ENCODE measurements around the gene PARD3B. TPM values are rescaled to one million over a fixed set of nuclear protein-coding genes. Genes with fewer than 3 reads are reported as not detected.

Gene PARD3B
- total RNA-seq, 2 experiments from 2014 or later, result 0.16 TPM; not detected in 1

DNA sequence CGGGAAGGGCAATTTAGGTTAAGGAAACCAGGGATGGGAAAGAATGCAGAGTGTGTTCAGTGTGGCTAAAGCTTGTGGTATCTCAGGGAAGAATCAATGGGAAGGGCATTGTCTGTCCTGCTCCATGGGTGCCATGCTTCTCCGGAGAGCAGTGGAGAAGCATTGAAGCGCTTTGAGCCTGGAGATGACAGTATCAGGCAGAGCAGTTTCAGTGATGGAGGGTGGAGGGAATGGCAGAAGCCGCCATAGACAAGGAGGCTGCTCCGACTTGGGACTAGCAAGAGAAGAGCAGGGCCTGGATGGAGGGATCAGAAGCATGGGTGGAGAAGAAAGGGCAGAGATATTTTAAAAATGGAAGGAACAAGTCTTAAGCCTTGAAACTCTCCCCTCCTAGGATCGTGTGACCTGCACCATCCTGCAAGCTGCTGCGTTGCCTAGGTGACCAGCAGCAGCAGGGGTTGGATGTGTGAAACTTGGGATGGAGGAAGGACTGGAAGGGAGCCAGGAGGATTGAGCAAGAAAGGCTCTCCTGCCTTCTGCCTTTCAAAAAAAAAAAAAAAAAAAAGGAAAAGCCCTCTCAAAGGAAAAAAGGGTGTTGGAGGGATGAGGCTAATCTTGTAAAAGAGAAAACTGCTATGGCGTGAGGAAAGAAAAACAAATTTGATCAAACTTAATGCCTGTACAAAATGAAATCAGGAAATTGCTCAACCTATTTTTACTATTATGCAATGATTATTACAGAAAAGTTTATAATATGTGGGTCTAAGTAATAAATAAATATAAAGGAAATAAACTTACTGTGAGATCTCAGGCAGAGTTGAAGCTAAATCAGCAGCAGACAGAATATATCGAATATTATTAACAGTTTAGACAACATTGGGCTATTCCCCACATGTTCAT lies 643.2 kb downstream of the PARD3B start:
- Mint-ChIP-seq H3K27ac (no peak overlapping the region), H3K9me3 (ENCODE audit: low read depth) (no peaks in the 10 kb centered on the region), H3K4me3 (no peak overlapping the region), H3K27me3 (no peaks in the 10 kb centered on the region), H3K36me3 (no peaks in the 10 kb centered on the region), H3K4me1 (no peaks in the 10 kb centered on the region)
- DNase-seq (no peak), ATAC-seq (no peak)
- CTCF ChIA-PET, result no interaction called here

DNA sequence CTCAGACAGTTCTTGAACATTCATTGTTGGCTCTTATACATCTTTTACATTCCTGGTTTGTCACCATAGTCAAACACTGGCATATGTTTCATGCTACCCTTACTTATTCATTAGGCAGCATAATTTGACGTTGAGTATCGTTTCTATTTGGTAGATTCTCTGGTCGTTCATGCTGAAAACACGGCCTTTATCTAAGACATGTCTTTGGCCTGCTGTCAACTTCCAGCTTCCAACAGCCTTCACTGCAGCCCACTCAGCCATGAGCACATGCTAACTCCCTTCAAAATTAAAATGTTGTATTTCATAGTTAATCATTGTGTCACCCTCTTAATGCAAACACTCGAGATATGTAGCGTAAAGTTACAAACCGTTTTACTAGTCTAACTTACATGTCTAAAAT lies 644.0 kb downstream of the PARD3B start:
- no peaks in the 10 kb centered on the region for H3K36me3 Mint-ChIP-seq
- H3K9me3 Mint-ChIP-seq (ENCODE audit: low read depth), result no peaks in the 10 kb centered on the region
- H3K27ac Mint-ChIP-seq, result no peak overlapping the region
- CTCF ChIA-PET, result no interaction called here
- DNase-seq (no peak), ATAC-seq (no peak)
- no peak overlapping the region for H3K4me3 Mint-ChIP-seq
- H3K27me3 Mint-ChIP-seq, result no peaks in the 10 kb centered on the region
- no peaks in the 10 kb centered on the region for H3K4me1 Mint-ChIP-seq

DNA sequence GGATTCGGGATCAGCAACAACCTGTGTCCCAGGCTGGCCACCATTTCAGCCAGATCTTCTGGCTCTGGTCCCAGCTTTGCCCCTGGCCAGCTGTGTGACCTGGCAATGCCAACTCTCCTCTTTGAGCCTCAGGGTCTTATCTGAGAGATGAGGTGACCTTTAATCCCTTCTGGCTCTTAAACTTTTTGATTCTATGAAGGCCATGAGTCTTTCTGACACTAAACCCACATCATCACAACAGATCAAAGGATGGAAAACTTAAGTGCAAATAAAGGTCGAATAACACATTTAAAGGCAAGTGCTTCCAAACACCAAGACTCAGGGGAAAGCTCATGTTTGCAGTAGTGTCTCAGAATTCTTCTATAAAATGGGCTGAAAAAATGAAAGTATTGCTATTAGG lies 645.3 kb downstream of the PARD3B start:
- CTCF ChIA-PET, result no interaction called here
- no peak overlapping the region for H3K27ac Mint-ChIP-seq
- no peak overlapping the region for H3K4me3 Mint-ChIP-seq
- no peaks in the 10 kb centered on the region for H3K36me3 Mint-ChIP-seq
- no peaks in the 10 kb centered on the region for H3K27me3 Mint-ChIP-seq
- H3K9me3 Mint-ChIP-seq (ENCODE audit: low read depth), result no peaks in the 10 kb centered on the region
- DNase-seq (no peak), ATAC-seq (no peak)
- H3K4me1 Mint-ChIP-seq, result no peaks in the 10 kb centered on the region

DNA sequence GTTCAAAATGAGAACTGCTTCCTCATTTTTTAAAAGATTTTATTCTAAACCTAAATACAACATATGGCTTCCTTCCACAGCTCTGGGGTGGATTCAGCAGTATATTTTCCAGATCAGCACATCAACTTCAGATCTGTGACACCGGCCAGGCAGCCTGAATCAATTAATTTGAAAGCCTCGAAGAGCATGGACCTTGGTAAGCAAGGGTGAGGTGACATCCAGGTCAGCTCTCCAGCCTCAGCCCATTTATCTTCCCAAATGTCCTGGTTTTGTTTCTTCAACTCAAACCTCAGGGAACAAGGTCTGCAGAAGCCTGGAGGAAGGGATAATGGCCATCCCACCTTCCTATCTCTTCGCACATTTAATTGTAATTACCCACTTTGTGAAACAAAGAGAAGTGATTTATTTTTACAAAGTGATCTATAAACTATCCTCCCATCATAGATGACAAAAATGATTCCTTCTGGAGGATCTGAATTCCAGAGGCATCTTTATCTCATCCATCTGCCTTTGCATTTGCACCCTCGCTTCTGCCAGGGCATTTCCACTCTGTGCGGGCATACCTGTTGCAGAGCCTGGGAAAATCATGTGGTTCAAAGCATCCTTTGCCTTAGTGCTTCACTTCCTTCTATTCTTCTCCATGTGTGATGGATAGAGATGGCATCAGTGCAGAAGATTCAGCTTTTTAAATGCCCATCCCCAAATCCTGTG lies 648.0 kb downstream of the PARD3B start:
- Mint-ChIP-seq H3K27me3 (no peaks in the 10 kb centered on the region), H3K27ac (no peak overlapping the region), H3K4me3 (no peak overlapping the region), H3K36me3 (no peaks in the 10 kb centered on the region), H3K9me3 (ENCODE audit: low read depth) (no peaks in the 10 kb centered on the region), H3K4me1 (no peaks in the 10 kb centered on the region)
- no peak for ATAC-seq
- CTCF ChIA-PET, result no interaction called here
- DNase-seq, result no peak

DNA sequence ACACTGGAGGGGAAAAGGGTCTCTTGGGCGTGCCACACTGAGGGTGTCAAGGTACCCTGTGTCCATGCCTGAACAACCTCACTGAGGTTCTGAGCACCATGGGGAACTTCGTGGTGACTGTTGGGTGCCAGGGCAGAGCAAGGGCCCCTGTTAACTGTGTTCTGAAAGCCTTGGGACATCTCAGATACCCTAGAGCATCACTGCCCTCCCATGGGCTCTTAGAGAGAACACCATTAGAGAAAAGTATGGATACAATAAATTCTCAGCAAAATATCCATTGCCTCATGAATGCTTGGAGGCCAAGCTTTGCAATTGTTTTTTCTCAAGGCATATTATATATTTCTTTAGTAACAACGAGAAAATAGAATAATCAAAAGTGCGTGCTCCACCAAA lies 648.6 kb downstream of the PARD3B start:
- H3K4me1 Mint-ChIP-seq, result no peaks in the 10 kb centered on the region
- no peaks in the 10 kb centered on the region for H3K36me3 Mint-ChIP-seq
- no peaks in the 10 kb centered on the region for H3K9me3 Mint-ChIP-seq (ENCODE audit: low read depth)
- no peaks in the 10 kb centered on the region for H3K27me3 Mint-ChIP-seq
- CTCF ChIA-PET, result no interaction called here
- no peak for ATAC-seq
- H3K27ac Mint-ChIP-seq, result no peak overlapping the region
- no peak for DNase-seq
- no peak overlapping the region for H3K4me3 Mint-ChIP-seq

DNA sequence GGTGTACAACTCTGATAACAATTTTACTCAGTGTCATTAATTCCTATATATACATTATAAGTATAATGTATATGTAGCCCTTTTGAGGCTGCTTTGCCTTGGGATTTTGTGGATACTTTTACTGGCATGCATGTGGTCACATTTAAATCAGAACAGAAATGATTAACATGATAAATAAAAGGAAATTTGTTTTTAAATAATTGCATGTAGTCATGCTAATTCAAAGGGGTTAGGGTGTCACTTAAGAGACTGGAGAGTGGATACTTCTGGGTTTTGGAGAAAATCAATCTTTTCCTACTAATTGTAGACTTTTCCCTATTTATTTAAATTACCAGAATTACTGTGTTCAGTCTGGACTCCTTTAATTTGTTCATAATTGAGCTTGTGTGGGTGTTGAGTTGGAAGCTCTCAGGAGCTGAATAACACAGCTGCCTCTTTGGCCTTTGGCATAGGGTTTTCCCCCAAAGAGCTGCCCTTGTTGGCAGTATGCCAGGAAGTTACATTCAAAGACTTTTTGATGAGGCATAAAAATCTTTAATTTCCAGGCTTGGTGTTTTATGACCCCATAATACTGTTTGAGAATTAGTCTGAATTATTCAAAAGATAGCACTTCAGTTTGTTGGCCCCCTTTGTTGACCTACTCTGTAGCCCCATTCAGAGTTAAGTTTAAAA lies 652.3 kb downstream of the PARD3B start:
- Mint-ChIP-seq H3K9me3 (ENCODE audit: low read depth) (no peaks in the 10 kb centered on the region), H3K4me1 (no peaks in the 10 kb centered on the region), H3K27ac (no peak overlapping the region), H3K27me3 (no peaks in the 10 kb centered on the region), H3K4me3 (no peak overlapping the region), H3K36me3 (no peaks in the 10 kb centered on the region)
- CTCF ChIA-PET, result no interaction called here
- DNase-seq (no peak), ATAC-seq (no peak)

DNA sequence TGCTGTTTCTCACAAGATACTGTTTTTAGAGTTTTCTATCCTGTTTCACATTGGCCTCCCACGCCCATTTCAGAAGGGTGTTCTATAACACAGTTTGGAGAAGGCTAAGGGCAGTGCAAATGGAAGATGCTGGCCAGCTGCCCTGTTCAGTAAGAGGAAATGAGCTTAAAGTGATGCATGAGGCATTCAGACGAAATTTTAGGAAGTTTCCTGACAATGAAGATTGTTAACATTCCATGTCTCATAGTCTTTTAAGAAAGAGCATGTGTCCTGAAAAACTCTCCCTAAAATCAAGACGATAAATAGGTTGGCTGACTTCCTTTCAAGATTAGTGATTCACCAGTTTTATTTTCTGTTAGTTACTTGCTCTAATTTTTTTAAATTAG lies 652.9 kb downstream of the PARD3B start:
- CTCF ChIA-PET, result no interaction called here

DNA sequence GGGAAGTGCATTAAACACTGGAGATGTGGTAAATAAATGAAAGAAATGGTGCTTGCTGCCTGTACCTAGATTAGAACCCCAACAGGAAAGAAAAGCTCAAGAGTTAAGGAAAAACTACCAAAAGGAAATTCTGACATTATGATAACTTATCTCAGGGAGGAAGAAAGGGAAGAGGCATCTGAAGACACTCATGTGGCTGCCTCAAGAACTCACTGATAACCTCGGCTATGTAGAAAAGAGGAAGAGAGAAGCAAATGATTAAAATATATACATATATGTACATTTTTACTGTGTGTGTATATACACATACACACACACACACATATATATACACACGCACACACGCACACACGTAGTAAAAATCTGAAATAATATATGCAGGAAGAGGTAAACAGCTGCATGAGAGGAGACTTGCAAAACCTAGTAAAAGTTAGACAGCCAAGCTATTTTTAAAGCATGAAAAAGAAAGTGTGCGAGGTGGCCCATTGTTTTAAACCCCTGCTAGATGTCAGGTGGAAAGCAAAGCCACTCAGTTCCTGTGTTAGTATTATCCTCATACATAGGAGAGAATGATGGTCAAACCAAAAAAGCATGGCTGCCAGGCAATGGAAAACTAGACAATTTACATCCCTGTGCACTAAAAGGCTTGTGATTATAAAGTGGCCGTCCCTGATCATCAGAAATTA lies 654.0 kb downstream of the PARD3B start:
- H3K27me3 Mint-ChIP-seq, result no peaks in the 10 kb centered on the region
- no peak overlapping the region for H3K4me3 Mint-ChIP-seq
- CTCF ChIA-PET, result no interaction called here
- DNase-seq, result no peak
- H3K27ac Mint-ChIP-seq, result no peak overlapping the region
- no peaks in the 10 kb centered on the region for H3K9me3 Mint-ChIP-seq (ENCODE audit: low read depth)
- no peaks in the 10 kb centered on the region for H3K4me1 Mint-ChIP-seq
- ATAC-seq, result no peak
- no peaks in the 10 kb centered on the region for H3K36me3 Mint-ChIP-seq

More for the DNA sequence above, 652.9 kb downstream of the PARD3B start:
- Mint-ChIP-seq H3K27ac (no peak overlapping the region), H3K27me3 (no peaks in the 10 kb centered on the region), H3K9me3 (ENCODE audit: low read depth) (no peaks in the 10 kb centered on the region), H3K4me3 (no peak overlapping the region), H3K4me1 (no peaks in the 10 kb centered on the region), H3K36me3 (no peaks in the 10 kb centered on the region)
- ATAC-seq (no peak), DNase-seq (no peak)

DNA sequence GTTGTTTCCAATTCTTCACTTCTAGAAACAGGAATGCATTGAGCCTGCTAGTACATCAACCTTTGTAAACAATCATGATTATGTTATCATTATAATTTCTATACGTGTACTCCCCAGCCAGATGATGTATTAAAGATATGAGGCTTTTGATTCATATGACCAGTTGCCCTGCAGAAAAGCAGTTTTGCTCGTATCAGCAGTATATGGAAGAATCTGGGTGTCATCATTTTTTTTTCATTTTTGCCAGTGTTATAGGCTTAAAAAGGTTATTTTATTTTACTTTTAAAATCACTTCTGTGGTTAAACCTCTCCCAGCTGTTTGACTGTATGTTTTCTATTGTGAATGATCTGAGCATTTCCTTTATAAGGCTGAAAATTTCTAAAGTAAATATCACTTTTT lies 665.2 kb downstream of the PARD3B start:
- no peaks in the 10 kb centered on the region for H3K9me3 Mint-ChIP-seq (ENCODE audit: low read depth)
- no peak overlapping the region for H3K4me3 Mint-ChIP-seq
- CTCF ChIA-PET, result no interaction called here
- no peaks in the 10 kb centered on the region for H3K27me3 Mint-ChIP-seq
- H3K4me1 Mint-ChIP-seq, result no peaks in the 10 kb centered on the region
- H3K27ac Mint-ChIP-seq, result no peak overlapping the region
- ATAC-seq (no peak), DNase-seq (no peak)
- no peaks in the 10 kb centered on the region for H3K36me3 Mint-ChIP-seq

DNA sequence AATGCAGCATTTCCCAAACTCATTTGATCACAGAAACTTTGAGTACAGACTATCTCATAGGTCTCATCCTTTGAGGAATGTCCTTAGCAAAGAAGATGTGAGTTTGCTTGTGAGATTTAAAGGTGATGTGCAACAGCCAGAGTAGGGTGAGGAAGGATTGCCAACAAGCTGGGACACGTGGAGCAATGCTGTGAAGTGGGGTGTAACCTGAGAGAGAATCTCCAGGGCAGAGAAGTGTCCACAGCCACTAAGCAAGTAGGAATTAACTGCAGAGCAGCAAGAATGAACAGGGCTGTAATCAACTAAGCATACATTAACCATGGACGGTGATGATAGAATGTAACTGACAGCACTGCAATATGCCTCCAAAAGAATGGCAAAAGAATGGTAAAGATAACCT lies 667.1 kb downstream of the PARD3B start:
- DNase-seq (no peak), ATAC-seq (no peak)
- H3K27ac Mint-ChIP-seq, result no peak overlapping the region
- H3K27me3 Mint-ChIP-seq, result no peaks in the 10 kb centered on the region
- no peak overlapping the region for H3K4me3 Mint-ChIP-seq
- H3K4me1 Mint-ChIP-seq, result no peaks in the 10 kb centered on the region
- no peaks in the 10 kb centered on the region for H3K36me3 Mint-ChIP-seq
- H3K9me3 Mint-ChIP-seq (ENCODE audit: low read depth), result no peaks in the 10 kb centered on the region
- CTCF ChIA-PET, result no interaction called here

DNA sequence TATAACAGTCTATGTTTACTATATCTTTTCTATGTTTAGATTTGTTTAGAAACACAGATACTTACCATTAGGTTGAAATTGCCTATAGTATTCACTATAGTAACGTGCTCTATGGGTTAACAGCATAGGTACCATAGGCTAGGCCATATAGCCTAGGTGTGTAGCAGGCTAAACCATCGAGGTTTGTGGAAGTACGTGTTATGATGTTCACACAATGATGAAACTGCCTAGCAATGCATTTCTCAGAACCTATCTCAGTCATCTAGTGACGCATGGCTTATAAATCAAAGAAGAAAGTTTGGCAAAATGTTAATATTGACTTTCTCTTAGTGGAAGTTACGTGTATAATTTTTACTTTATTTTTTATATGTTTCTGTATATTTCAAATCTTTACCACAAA lies 670.8 kb downstream of the PARD3B start:
- Mint-ChIP-seq H3K27me3 (no peaks in the 10 kb centered on the region), H3K4me3 (no peak overlapping the region), H3K9me3 (ENCODE audit: low read depth) (no peaks in the 10 kb centered on the region), H3K27ac (no peak overlapping the region), H3K4me1 (no peaks in the 10 kb centered on the region), H3K36me3 (no peaks in the 10 kb centered on the region)
- CTCF ChIA-PET, result no interaction called here
- ATAC-seq (no peak), DNase-seq (no peak)

DNA sequence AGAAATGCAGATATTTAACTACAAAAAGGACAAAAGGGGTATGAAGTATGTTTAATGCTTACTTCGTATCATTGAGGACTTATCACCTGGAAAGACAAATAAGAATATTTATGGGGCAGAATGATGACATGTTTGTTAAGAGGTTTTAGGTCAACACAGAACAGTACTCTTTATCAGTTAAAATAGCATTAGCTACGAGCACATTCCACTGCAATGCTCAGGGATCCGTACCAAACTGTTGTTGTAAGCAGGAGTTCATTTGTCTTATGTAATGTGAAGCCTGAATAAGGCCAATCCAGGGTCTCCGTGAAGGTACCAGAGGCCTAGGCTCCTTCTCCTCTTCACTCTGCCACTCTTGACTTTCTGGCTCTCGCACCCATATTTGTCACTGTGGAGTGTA lies 671.3 kb downstream of the PARD3B start:
- CTCF ChIA-PET, result no interaction called here
- H3K9me3 Mint-ChIP-seq (ENCODE audit: low read depth), result no peaks in the 10 kb centered on the region
- H3K4me1 Mint-ChIP-seq, result no peaks in the 10 kb centered on the region
- DNase-seq, result no peak
- no peak overlapping the region for H3K27ac Mint-ChIP-seq
- no peak for ATAC-seq
- no peaks in the 10 kb centered on the region for H3K36me3 Mint-ChIP-seq
- H3K4me3 Mint-ChIP-seq, result no peak overlapping the region
- no peaks in the 10 kb centered on the region for H3K27me3 Mint-ChIP-seq

DNA sequence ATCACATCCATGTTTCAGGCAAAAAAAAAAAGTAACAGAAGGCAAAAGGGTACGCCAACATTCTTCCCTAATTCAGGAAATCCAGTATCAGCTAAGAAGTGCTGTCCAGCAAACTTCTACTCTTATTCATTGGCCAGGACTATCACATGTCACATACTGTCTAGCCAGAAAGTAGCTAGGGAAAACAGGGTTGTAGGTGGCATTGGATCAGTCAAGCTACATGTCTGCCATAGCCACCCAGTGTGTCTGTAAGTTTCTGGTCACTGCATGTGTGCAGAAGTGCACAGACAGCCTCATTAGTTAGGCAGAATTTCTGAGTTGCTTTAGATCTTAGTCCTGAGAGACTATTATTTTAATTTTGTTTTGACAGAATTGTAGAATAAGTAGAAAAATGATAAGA lies 671.7 kb downstream of the PARD3B start:
- Mint-ChIP-seq H3K4me3 (no peak overlapping the region), H3K9me3 (ENCODE audit: low read depth) (no peaks in the 10 kb centered on the region), H3K27me3 (no peaks in the 10 kb centered on the region), H3K27ac (no peak overlapping the region), H3K36me3 (no peaks in the 10 kb centered on the region), H3K4me1 (no peaks in the 10 kb centered on the region)
- no peak for DNase-seq
- CTCF ChIA-PET, result no interaction called here
- ATAC-seq, result no peak
